Thyroid gland (tissue), 4 donors: Measurements from ENCODE around the gene KIAA1210.

Experiments used
- CTCF ChIP-seq, 6 experiments: fragments of 200-600 bp in 3 of 6; fragments of 450-650 bp in 3 of 6; sonication (generic) in 3 of 6; IDR thresholded peaks; one replicate each; pipeline ENCODE4 v1.5.1; 2016 to 2019; ENCODE audit warnings: antibody characterized with exemption in 6 of 6, mild to moderate bottlenecking in 2 of 6, inconsistent platforms in 1 of 6, moderate library complexity in 1 of 6
- POLR2A ChIP-seq, 2 donors: fragments of 450-650 bp; IDR thresholded peaks; one replicate each; pipeline ENCODE4 v1.6.1; 2017; ENCODE audit warnings: antibody characterized with exemption in 2 of 2, mild to moderate bottlenecking in 2 of 2, moderate library complexity in 1 of 2

- TF ChIP-seq CTCF (IDR thresholded peaks at IDR 0.05) (no peak), POLR2A (IDR thresholded peaks at IDR 0.05) (no peak)
Observed at GRCh38 chrX:119147486-119147885, 19.9 kb upstream of the KIAA1210 start.
